Erythroblast (primary cell): ENCODE measurements around the gene CACNG3.

ENCODE experiments used
- GATA1 ChIP-seq: IDR thresholded peaks from 2 replicates; pipeline ENCODE4 v1.6.1; 2011; ENCODE audit warnings: low read depth, mild to moderate bottlenecking, control low read depth, low read length, moderate library complexity
- POLR2A ChIP-seq: IDR thresholded peaks from 2 replicates; pipeline ENCODE4 v1.6.1; 2011; ENCODE audit warnings: mild to moderate bottlenecking, low read length

- TF ChIP-seq POLR2A: no peak
- no peak for TF ChIP-seq GATA1
These were observed 62.5 kb downstream of the CACNG3 start for GRCh38 chr16:24318680-24319079.
